ENCODE results near the gene ZNF525. TPM values are rescaled to one million over a fixed set of nuclear protein-coding genes. Genes with fewer than 3 reads are reported as not detected.
"Not testable (repeated sequence)": the region's sequence is repeated elsewhere in the genome, so short reads cannot be mapped to it uniquely, and the experiment has no call there.

ZNF525 gene
- total and polyA plus RNA-seq, 9 of the 15 experiments (the other 6 are each of a cell fraction or from before 2014, with no cell fraction given): 1.5 to 12.0 (median 6.7) TPM

- no peak for TF ChIP-seq RFX5 (IDR thresholded peaks at IDR 0.05; ENCODE audit: low read depth, low read length)
- TF ChIP-seq ATF7 (IDR thresholded peaks at IDR 0.05): 0 out of 2 replicates have a peak, but pooled peaks have one; percentile 19
- no peak for TF ChIP-seq PKNOX1 (IDR thresholded peaks at IDR 0.05)
- TF ChIP-seq ZNF445 (CRISPR knock-in tag; IDR thresholded peaks at IDR 0.05; ENCODE audit: low read depth): no peak
- TF ChIP-seq AFF1 (IDR thresholded peaks at IDR 0.05; ENCODE audit: low read depth in 1 of 2, partially characterized antibody in 2 of 2): no peak
- TF ChIP-seq MEIS2 (IDR thresholded peaks at IDR 0.05; ENCODE audit: partially characterized antibody): peak; percentile 44
- TF ChIP-seq RBM22 (IDR thresholded peaks at IDR 0.05; ENCODE audit: low read depth, low read length, poor library complexity, severe bottlenecking): no peak
- TF ChIP-seq POLR2B (IDR thresholded peaks at IDR 0.05; ENCODE audit: low read depth, partially characterized antibody): peak; percentile 76
These were observed 31.7 kb upstream of the ZNF525 start, which contains the start of gene ZNF845 (continued) for GRCh38 chr19:53333463-53334449.

GRCh38 chr19:53344403-53344802, 21.1 kb upstream of the ZNF525 start:
- in situ Hi-C loops (cut with MboI); H3K4me2 ChIP-seq (ENCODE audit: insufficient read depth, low read length); intact Hi-C loops (cut with micrococcal nuclease); H3K4me1 ChIP-seq (replicated peaks in 1 of 2; ENCODE audit: control insufficient read depth in 2 of 2, insufficient read depth in 2 of 2, low read length in 2 of 2); CTCF ChIA-PET (ENCODE audit: low intra/inter-chr PET ratio); ATAC-seq; H3K9ac ChIP-seq (ENCODE audit: insufficient read depth in 1 of 2, low read depth in 2 of 2, low read length in 2 of 2); H2AFZ ChIP-seq (ENCODE audit: low read depth, low read length); H3K79me2 ChIP-seq (ENCODE audit: control insufficient read depth, insufficient read depth, low read length); H3K9me1 ChIP-seq (ENCODE audit: control insufficient read depth, insufficient read depth, low read length); DNase-seq (ENCODE audit: extremely low read depth in 1 of 4, low spot score in 3 of 4); FAIRE-seq; H3K27me3 ChIP-seq (ENCODE audit: control insufficient read depth in 2 of 2, insufficient read depth in 2 of 2, low read length in 2 of 2); H3K4me3 ChIP-seq; BruUV-seq (replicated peaks); H3K9me3 ChIP-seq (replicated peaks; ENCODE audit: control insufficient read depth, insufficient read depth, low read depth, low read length); H4K20me1 ChIP-seq (replicated peaks; ENCODE audit: control insufficient read depth, insufficient read depth, low read length); H3K27ac ChIP-seq (ENCODE audit: extremely low read depth, low read depth, low read length): not testable (repeated sequence)
- peaks cover 55% of the 10 kb centered on the region; the same call in 2 of the 3 replicates for H3K36me3 ChIP-seq (ENCODE audit: control insufficient read depth, insufficient read depth, low read length)
- 96% methylated on average over 4 of the region's 4 CpGs for WGBS (ENCODE audit: insufficient coverage, low coverage, missing lambda C conversion rate)
- POLR2A ChIA-PET: interaction anchor here (0.6 kb wide), 1 partner anchor 18 kb away, joined by 3 read pairs; no protein-coding TSS in a partner anchor

Measured in K562 (cell line).